Uterus (tissue), 2 donors: ENCODE results near the gene CIAO1.

Experiments used
- CTCF ChIP-seq, 4 experiments: fragments of 200-600 bp in 2 of 4; fragments of 450-650 bp in 2 of 4; sonication (generic) in 2 of 4; IDR thresholded peaks; one replicate each; pipeline ENCODE4 v1.5.1; 2016 to 2019; ENCODE audit warnings: antibody characterized with exemption in 4 of 4, mild to moderate bottlenecking in 2 of 4, moderate library complexity in 1 of 4
- POLR2A ChIP-seq, 2 donors: fragments of 450-650 bp; IDR thresholded peaks; one replicate each; pipeline ENCODE4 v1.6.1; 2016; ENCODE audit warnings: antibody characterized with exemption in 2 of 2, mild to moderate bottlenecking in 1 of 2, moderate library complexity in 1 of 2

- no peak for TF ChIP-seq CTCF (IDR thresholded peaks at IDR 0.05)
- TF ChIP-seq POLR2A (IDR thresholded peaks at IDR 0.05): no peak
Observed at GRCh38 chr2:96287273-96287856, 21.3 kb downstream of the CIAO1 start.
